Measurements from ENCODE around the gene RHBDL1.
A peak's percentile ranks its signal among the peaks of the same experiment; 100 is the strongest.

The RHBDL1 gene

GRCh38 chr16:677316-678190, 2.1 kb downstream of the RHBDL1 start:
- TF ChIP-seq, protein P1, sequence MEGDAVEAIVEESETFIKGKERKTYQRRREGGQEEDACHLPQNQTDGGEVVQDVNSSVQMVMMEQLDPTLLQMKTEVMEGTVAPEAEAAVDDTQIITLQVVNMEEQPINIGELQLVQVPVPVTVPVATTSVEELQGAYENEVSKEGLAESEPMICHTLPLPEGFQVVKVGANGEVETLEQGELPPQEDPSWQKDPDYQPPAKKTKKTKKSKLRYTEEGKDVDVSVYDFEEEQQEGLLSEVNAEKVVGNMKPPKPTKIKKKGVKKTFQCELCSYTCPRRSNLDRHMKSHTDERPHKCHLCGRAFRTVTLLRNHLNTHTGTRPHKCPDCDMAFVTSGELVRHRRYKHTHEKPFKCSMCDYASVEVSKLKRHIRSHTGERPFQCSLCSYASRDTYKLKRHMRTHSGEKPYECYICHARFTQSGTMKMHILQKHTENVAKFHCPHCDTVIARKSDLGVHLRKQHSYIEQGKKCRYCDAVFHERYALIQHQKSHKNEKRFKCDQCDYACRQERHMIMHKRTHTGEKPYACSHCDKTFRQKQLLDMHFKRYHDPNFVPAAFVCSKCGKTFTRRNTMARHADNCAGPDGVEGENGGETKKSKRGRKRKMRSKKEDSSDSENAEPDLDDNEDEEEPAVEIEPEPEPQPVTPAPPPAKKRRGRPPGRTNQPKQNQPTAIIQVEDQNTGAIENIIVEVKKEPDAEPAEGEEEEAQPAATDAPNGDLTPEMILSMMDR (IDR thresholded peaks at IDR 0.05; ENCODE audit: borderline replicate concordance, insufficient read depth, low read depth, low read length): no peak
- H3K4me3 ChIP-seq (ENCODE audit: low read depth, low read length): no peak overlapping the region

GRCh38 chr16:678209-678857, 2.9 kb downstream of the RHBDL1 start:
- TF ChIP-seq, protein P1 (IDR thresholded peaks at IDR 0.05; ENCODE audit: borderline replicate concordance, insufficient read depth, low read depth, low read length): no peak
- no peak overlapping the region for H3K4me3 ChIP-seq (ENCODE audit: low read depth, low read length)

DNA sequence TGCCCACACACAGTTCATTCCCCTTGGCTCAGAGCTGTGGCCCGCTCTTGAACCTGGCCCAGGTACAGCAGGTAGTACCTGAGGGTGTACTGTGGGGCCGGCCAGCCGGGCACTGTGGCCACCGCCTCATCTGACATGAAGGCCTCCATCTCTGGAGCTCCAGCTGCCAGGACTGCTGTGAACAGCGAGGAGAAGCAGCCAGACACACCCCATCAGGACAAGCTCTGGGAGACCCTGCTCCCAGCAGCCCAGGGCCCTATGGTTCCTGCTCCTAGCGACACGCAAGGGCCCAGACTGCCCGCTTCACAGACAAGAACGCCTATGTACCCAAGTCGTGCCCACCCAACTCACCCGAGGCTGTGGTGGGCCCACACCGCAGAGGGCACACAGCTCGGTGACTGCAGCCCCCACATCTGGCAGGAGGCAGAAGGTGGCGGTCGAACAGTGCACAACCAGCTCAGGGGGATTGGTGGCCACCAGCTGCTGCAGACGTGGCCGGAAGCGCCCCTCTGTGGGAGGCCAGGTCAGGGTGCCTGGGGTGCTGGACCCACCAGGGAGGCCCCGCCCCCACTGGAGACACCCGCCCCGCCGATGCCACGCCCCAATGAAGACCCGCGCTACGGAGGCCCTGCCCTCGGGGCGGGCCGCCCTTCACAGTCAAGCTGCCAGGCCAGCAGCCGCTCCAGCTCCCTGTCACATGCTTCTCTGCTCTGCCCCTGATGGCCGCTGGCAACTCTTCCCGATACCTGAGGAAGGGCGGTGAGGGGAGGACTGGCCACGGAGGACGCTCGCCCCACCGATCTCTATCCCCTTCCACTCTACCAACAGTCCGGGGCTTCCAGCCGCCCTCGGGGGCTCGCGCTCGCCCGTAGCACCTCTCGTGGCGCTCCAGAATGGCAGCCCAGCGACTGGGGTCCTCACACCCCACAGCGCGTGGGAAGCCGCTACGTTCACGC, 3.7 kb downstream of the RHBDL1 start:
- H3K4me3 ChIP-seq (ENCODE audit: low read depth, low read length): peak overlapping the region; percentile 31
- TF ChIP-seq, protein P1 (IDR thresholded peaks at IDR 0.05; ENCODE audit: borderline replicate concordance, insufficient read depth, low read depth, low read length): no peak

DNA sequence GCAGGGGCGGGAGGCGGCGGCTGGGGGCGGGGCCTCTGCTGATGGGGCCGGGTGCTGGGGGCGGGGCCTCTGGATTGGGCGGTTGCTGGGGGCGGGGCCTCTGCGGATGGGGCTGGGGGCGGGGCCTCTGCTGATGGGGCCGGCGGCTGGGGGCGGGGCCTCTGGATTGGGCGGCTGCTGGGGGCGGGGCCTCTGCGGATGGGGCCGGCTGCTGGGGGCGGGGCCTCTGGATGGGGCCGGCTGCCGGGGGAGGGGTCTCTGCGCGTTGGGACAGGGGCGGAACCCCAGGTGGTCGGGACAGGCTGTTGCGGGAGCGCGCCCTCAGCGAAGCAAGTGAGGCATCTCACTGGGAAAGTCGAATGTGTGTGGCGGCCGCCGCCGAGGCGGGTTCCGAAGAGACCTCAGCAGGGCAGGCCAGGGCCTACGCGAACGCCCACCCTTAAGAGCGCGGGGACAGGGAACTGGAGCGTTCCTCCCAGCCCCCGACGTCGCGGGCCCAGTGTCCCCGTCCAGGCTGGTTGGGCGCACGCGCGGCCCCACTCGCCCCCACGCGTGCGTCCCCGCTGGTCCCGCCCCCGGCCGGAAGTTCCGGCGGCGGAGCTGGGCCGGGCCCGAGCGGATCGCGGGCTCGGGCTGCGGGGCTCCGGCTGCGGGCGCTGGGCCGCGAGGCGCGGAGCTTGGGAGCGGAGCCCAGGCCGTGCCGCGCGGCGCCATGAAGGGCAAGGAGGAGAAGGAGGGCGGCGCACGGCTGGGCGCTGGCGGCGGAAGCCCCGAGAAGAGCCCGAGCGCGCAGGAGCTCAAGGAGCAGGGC, 4.5 kb downstream of the RHBDL1 start, which contains the start of gene STUB1:
Gene STUB1 (plus strand): TSS at position 597 of the 811 bp plus-strand sequence. CDS start 116 bp downstream, at position 713.
- peak within 1 kb of the TSS; percentile 86 for H3K4me3 ChIP-seq (ENCODE audit: low read depth, low read length)

DNA sequence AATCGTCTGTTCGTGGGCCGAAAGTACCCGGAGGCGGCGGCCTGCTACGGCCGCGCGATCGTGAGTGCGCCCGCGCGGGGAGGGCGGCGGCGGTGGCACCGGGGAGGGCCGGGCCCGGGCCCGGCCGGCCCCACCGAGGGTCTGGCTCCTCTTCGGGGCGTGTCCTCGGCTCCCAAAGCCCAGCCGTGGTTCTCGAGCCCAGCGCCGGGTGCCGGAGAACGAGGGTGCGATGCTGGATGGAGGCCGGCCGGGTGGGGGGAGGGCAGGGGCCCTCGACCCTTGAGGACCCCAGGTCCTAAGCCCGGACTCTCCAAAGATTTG, 5.1 kb downstream of the RHBDL1 start:
- TF ChIP-seq, protein P1 (IDR thresholded peaks at IDR 0.05; ENCODE audit: borderline replicate concordance, insufficient read depth, low read depth, low read length): no peak
- H3K4me3 ChIP-seq (ENCODE audit: low read depth, low read length): peak overlapping the region; percentile 86

More for the DNA sequence above, 4.5 kb downstream of the RHBDL1 start, which contains the start of gene STUB1:
- TF ChIP-seq, protein P1 (IDR thresholded peaks at IDR 0.05; ENCODE audit: borderline replicate concordance, insufficient read depth, low read depth, low read length): no peak
